Spleen (tissue), 7 donors: ENCODE measurements around the gene CHST2.

Source experiments
- POLR2A ChIP-seq, 3 donors: fragments of 450-650 bp; IDR thresholded peaks; one replicate each; pipeline ENCODE4 v1.5.1; 2017; ENCODE audit warnings: antibody characterized with exemption in 3 of 3, mild to moderate bottlenecking in 1 of 3
- POLR2AphosphoS5 ChIP-seq, 3 donors: sonication (generic); formaldehyde crosslinking; IDR thresholded peaks; one replicate each; pipeline ENCODE4 v1.5.1; 2017; ENCODE audit warnings: antibody characterized with exemption in 3 of 3
- TF ChIP-seq, protein P1 (sequence below), 11 experiments: fragments of 200-600 bp in 7 of 11; fragments of 450-650 bp in 4 of 11; sonication (generic) in 4 of 11; IDR thresholded peaks in 8 of 11; conservative IDR thresholded peaks in 3 of 11; 1 replicate in 7 of 11; 2 replicates in 4 of 11; pipeline versions ENCODE4 v1.4.0 to v1.8.0; 2016 to 2021; ENCODE audit warnings: antibody characterized with exemption in 11 of 11, inconsistent platforms in 4 of 11, mild to moderate bottlenecking in 1 of 11
- donor health status: DM: no; HTN: no; CAD: no; lungs with moderate emphysema.
- donor health status: DM: no; HTN: no; CAD: no.
- donor health status: DM: no; HTN: no; CAD: no.

DNA sequence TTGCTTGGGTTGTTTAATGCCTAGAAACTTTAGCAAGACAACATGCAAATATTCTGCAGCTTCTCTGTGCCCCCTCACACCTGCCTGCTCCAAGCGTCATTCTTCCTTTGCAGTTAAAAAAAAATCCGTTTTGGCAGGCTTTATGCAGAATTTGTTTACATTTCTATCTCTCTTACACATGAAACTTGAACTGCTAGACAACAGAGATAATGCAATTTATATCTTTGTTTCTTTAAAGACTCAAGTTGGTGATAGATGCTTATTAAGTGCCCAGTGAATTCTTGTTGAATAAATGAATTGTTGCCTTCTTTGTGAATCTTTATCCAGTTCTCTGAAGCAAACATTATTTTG lies 53.2 kb downstream of the CHST2 start:
- TF ChIP-seq, protein P1, sequence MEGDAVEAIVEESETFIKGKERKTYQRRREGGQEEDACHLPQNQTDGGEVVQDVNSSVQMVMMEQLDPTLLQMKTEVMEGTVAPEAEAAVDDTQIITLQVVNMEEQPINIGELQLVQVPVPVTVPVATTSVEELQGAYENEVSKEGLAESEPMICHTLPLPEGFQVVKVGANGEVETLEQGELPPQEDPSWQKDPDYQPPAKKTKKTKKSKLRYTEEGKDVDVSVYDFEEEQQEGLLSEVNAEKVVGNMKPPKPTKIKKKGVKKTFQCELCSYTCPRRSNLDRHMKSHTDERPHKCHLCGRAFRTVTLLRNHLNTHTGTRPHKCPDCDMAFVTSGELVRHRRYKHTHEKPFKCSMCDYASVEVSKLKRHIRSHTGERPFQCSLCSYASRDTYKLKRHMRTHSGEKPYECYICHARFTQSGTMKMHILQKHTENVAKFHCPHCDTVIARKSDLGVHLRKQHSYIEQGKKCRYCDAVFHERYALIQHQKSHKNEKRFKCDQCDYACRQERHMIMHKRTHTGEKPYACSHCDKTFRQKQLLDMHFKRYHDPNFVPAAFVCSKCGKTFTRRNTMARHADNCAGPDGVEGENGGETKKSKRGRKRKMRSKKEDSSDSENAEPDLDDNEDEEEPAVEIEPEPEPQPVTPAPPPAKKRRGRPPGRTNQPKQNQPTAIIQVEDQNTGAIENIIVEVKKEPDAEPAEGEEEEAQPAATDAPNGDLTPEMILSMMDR (IDR thresholded peaks at IDR 0.05 in 8 of 11, conservative IDR thresholded peaks at IDR 0.05 in 3 of 11), result no peak
- TF ChIP-seq POLR2A (IDR thresholded peaks at IDR 0.05) (no peak), POLR2AphosphoS5 (IDR thresholded peaks at IDR 0.05) (no peak)
